ENCODE results near the gene PLCH1. TPM values are rescaled to one million over a fixed set of nuclear protein-coding genes. Genes with fewer than 3 reads are reported as not detected.

The PLCH1 gene
- total RNA-seq, 1 experiment from 2014 or later: 8.9 TPM

GRCh38 chr3:155485897-155486296 is 259.0 kb downstream of the PLCH1 start:
- Mint-ChIP-seq H3K9me3 (no peaks in the 10 kb centered on the region), H3K27ac (no peak overlapping the region), H3K4me3 (no peak overlapping the region), H3K36me3 (0 out of 2 replicates have a peak, but pooled peaks cover 2% of the 10 kb centered on the region), H3K27me3 (ENCODE audit: low read depth) (no peaks in the 10 kb centered on the region), H3K4me1 (no peaks in the 10 kb centered on the region)
- TF ChIP-seq TEAD1 (CRISPR knock-in tag; IDR thresholded peaks at IDR 0.05): no peak
- TF ChIP-seq FOXP1 (CRISPR knock-in tag; IDR thresholded peaks at IDR 0.05; ENCODE audit: borderline replicate concordance): no peak
- TF ChIP-seq GTF2I (CRISPR knock-in tag; conservative IDR thresholded peaks at IDR 0.05): no peak
- TF ChIP-seq RORB (CRISPR knock-in tag; IDR thresholded peaks at IDR 0.05): no peak
- TF ChIP-seq PRRX2 (CRISPR knock-in tag; IDR thresholded peaks at IDR 0.05): no peak
- no peak for TF ChIP-seq ATF2 (CRISPR knock-in tag; IDR thresholded peaks at IDR 0.05; ENCODE audit: borderline replicate concordance, low read depth)
- no peak for TF ChIP-seq TCF7 (CRISPR knock-in tag; IDR thresholded peaks at IDR 0.05; ENCODE audit: low read depth)
- no peak for TF ChIP-seq HMGA2 (CRISPR knock-in tag; IDR thresholded peaks at IDR 0.05)
- TF ChIP-seq CDX4 (CRISPR knock-in tag; IDR thresholded peaks at IDR 0.05; ENCODE audit: borderline replicate concordance): no peak
- TF ChIP-seq, protein P1, sequence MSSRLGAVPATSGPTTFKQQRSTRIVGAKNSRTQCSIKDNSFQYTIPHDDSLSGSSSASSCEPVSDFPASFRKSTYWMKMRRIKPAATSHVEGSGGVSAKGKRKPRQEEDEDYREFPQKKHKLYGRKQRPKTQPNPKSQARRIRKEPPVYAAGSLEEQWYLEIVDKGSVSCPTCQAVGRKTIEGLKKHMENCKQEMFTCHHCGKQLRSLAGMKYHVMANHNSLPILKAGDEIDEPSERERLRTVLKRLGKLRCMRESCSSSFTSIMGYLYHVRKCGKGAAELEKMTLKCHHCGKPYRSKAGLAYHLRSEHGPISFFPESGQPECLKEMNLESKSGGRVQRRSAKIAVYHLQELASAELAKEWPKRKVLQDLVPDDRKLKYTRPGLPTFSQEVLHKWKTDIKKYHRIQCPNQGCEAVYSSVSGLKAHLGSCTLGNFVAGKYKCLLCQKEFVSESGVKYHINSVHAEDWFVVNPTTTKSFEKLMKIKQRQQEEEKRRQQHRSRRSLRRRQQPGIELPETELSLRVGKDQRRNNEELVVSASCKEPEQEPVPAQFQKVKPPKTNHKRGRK (CRISPR knock-in tag; IDR thresholded peaks at IDR 0.05; ENCODE audit: borderline replicate concordance): no peak
- TF ChIP-seq ZNF532 (CRISPR knock-in tag; IDR thresholded peaks at IDR 0.05; ENCODE audit: borderline replicate concordance): no peak
- TF ChIP-seq NFATC4 (CRISPR knock-in tag; IDR thresholded peaks at IDR 0.05): no peak
- TF ChIP-seq, protein P2, sequence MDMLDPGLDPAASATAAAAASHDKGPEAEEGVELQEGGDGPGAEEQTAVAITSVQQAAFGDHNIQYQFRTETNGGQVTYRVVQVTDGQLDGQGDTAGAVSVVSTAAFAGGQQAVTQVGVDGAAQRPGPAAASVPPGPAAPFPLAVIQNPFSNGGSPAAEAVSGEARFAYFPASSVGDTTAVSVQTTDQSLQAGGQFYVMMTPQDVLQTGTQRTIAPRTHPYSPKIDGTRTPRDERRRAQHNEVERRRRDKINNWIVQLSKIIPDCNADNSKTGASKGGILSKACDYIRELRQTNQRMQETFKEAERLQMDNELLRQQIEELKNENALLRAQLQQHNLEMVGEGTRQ (CRISPR knock-in tag; IDR thresholded peaks at IDR 0.05): no peak
- TF ChIP-seq GRHL2 (CRISPR knock-in tag; IDR thresholded peaks at IDR 0.05; ENCODE audit: insufficient replicate concordance, severe bottlenecking): no peak
- DNase-seq (ENCODE audit: low spot score) (no peak), ATAC-seq (no peak)
- ChIA-PET POLR2A (no interaction called here), CTCF (interaction anchor here (1.8 kb wide), 1 partner anchor 216 kb away, joined by 5 read pairs; no protein-coding TSS in a partner anchor)

- Mint-ChIP-seq H3K27me3 (ENCODE audit: low read depth) (no peaks in the 10 kb centered on the region), H3K4me1 (no peaks in the 10 kb centered on the region), H3K36me3 (peaks cover 14% of the 10 kb centered on the region), H3K9me3 (peaks cover 15% of the 10 kb centered on the region), H3K27ac (0 out of 2 replicates have a peak overlapping the region, but pooled peaks have one; percentile 16), H3K4me3 (no peak overlapping the region)
- ChIA-PET CTCF (no interaction called here), POLR2A (no interaction called here)
- ATAC-seq: no peak
- no peak for DNase-seq (ENCODE audit: low spot score)
- TF ChIP-seq, protein P3, sequence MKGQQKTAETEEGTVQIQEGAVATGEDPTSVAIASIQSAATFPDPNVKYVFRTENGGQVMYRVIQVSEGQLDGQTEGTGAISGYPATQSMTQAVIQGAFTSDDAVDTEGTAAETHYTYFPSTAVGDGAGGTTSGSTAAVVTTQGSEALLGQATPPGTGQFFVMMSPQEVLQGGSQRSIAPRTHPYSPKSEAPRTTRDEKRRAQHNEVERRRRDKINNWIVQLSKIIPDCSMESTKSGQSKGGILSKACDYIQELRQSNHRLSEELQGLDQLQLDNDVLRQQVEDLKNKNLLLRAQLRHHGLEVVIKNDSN (CRISPR knock-in tag; IDR thresholded peaks at IDR 0.05): no peak
- TF ChIP-seq, protein P4, sequence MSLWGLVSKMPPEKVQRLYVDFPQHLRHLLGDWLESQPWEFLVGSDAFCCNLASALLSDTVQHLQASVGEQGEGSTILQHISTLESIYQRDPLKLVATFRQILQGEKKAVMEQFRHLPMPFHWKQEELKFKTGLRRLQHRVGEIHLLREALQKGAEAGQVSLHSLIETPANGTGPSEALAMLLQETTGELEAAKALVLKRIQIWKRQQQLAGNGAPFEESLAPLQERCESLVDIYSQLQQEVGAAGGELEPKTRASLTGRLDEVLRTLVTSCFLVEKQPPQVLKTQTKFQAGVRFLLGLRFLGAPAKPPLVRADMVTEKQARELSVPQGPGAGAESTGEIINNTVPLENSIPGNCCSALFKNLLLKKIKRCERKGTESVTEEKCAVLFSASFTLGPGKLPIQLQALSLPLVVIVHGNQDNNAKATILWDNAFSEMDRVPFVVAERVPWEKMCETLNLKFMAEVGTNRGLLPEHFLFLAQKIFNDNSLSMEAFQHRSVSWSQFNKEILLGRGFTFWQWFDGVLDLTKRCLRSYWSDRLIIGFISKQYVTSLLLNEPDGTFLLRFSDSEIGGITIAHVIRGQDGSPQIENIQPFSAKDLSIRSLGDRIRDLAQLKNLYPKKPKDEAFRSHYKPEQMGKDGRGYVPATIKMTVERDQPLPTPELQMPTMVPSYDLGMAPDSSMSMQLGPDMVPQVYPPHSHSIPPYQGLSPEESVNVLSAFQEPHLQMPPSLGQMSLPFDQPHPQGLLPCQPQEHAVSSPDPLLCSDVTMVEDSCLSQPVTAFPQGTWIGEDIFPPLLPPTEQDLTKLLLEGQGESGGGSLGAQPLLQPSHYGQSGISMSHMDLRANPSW (CRISPR knock-in tag; conservative IDR thresholded peaks at IDR 0.05; ENCODE audit: low read depth): no peak
- no peak for TF ChIP-seq CREB1 (CRISPR knock-in tag; IDR thresholded peaks at IDR 0.05)
- no peak for TF ChIP-seq CTCF (IDR thresholded peaks at IDR 0.05)
- no peak for TF ChIP-seq TP53 (CRISPR knock-in tag; IDR thresholded peaks at IDR 0.05)
- no peak for TF ChIP-seq ZNF416 (CRISPR knock-in tag; IDR thresholded peaks at IDR 0.05)
- no peak for TF ChIP-seq FOXP1 (CRISPR knock-in tag; IDR thresholded peaks at IDR 0.05; ENCODE audit: borderline replicate concordance)
- TF ChIP-seq ZNF423 (CRISPR knock-in tag; IDR thresholded peaks at IDR 0.05): no peak
Observed at GRCh38 chr3:155481591-155481990, 263.3 kb downstream of the PLCH1 start.
